HepG2 (cell line): ENCODE data around the gene SULT1C4. TPM values are rescaled to one million over a fixed set of nuclear protein-coding genes. Genes with fewer than 3 reads are reported as not detected.

ENCODE experiments used
- ATAC-seq: fragments of 200-7000 bp; cut with Tn5 transposase; 3 replicates; pipeline ENCODE4 v1.9.1; 2020; ENCODE audit warnings: mild to moderate bottlenecking, moderate library complexity
- BruUV-seq: library from RNA; stranded (reverse); fragments of 400-500 nt; replicated peaks from 2 replicates; lab custom pipeline; 2021; lab: Mats Ljungman, UMichigan
- CTCF ChIA-PET: fragments of 300-600 bp; formaldehyde crosslinking; extraction: SDS; loops from one replicate; lab custom pipeline; 2021; ENCODE audit warnings: low total read pairs, inconsistent platforms, low intra/inter-chr PET ratio; lab: Yijun Ruan, JAX
- POLR2A ChIA-PET: fragments of 350-600 bp; sonication (Branson Sonifier 250); formaldehyde crosslinking; loops from one replicate; lab custom pipeline; 2020; ENCODE audit warnings: antibody characterized with exemption, inconsistent platforms; lab: Yijun Ruan, JAX
- DNase-seq: peaks from one replicate; pipeline ENCODE4 v3.0.0-alpha.2; 2015; ENCODE audit warnings: low spot score
- FAIRE-seq: peaks from 3 replicates; lab custom pipeline; 2011; peaks lifted over from hg19 to GRCh38; lab: Jason Lieb, UNC
- H2AFZ ChIP-seq: one replicate; pipeline ENCODE4 v1.6.1; 2011; ENCODE audit warnings: low read length, inconsistent platforms
- H3K27ac ChIP-seq: fragments of 300-600 bp; 3 replicates; pipeline ENCODE4 v1.8.0; 2011; ENCODE audit warnings: mixed run types, mild to moderate bottlenecking, mixed read lengths, low read length, inconsistent platforms; ENCODE audit not compliant: insufficient read depth; ENCODE audit errors: extremely low read length
- H3K27me3 ChIP-seq, 2 experiments: fragments of 200-600 bp in 1 of 2; 2 replicates in 1 of 2; 3 replicates in 1 of 2; pipeline versions ENCODE4 v1.6.0 to v1.8.0; 2011; ENCODE audit warnings: low read length in 2 of 2, mild to moderate bottlenecking in 2 of 2, moderate library complexity in 2 of 2, inconsistent platforms in 1 of 2; ENCODE audit not compliant: insufficient read depth in 2 of 2, control insufficient read depth in 1 of 2
- H3K36me3 ChIP-seq, 2 experiments: fragments of 200-600 bp in 1 of 2; replicated peaks in 1 of 2; 2 replicates in 1 of 2; 3 replicates in 1 of 2; pipeline versions ENCODE4 v1.5.1 to v1.8.0; 2011; ENCODE audit warnings: low read length in 2 of 2, inconsistent platforms in 1 of 2; ENCODE audit not compliant: insufficient read depth in 2 of 2, control insufficient read depth in 1 of 2
- H3K4me1 ChIP-seq: 2 replicates; pipeline ENCODE4 v1.5.1; 2012; ENCODE audit warnings: low read length, inconsistent platforms; ENCODE audit not compliant: insufficient read depth
- H3K4me2 ChIP-seq: 2 replicates; pipeline ENCODE4 v1.6.0; 2011; ENCODE audit warnings: low read depth, low read length, inconsistent platforms
- H3K4me3 ChIP-seq, 3 experiments: fragments of 200-600 bp in 1 of 3; sonication (generic), shearing (Covaris generic) in 1 of 3; replicated peaks in 1 of 3; 2 replicates each; pipeline ENCODE4 v1.5.1; 2011 to 2016; ENCODE audit warnings: low read length in 3 of 3, inconsistent platforms in 2 of 3, low read depth in 2 of 3, mild to moderate bottlenecking in 2 of 3, control low read depth in 1 of 3, mixed read lengths in 1 of 3; ENCODE audit not compliant: insufficient read depth in 1 of 3
- H3K79me2 ChIP-seq: one replicate; pipeline ENCODE4 v1.6.1; 2011; ENCODE audit warnings: low read length, inconsistent platforms; ENCODE audit not compliant: insufficient read depth
- H3K9ac ChIP-seq: 2 replicates; pipeline ENCODE4 v1.6.0; 2011; ENCODE audit warnings: mild to moderate bottlenecking, low read depth, low read length, inconsistent platforms; ENCODE audit not compliant: insufficient read depth
- H3K9me3 ChIP-seq: 2 replicates; pipeline ENCODE4 v1.5.1; 2012; ENCODE audit warnings: mild to moderate bottlenecking, low read length
- H4K20me1 ChIP-seq: 2 replicates; pipeline ENCODE4 v1.6.0; 2011; ENCODE audit warnings: inconsistent platforms, mild to moderate bottlenecking, low read length, moderate library complexity; ENCODE audit not compliant: insufficient read depth
- ARNT ChIP-seq: fragments of 450-650 bp; IDR thresholded peaks from 2 replicates; pipeline ENCODE4 v1.6.1; 2017
- ARNT2 ChIP-seq: sonication (generic); formaldehyde crosslinking; IDR thresholded peaks from 2 replicates; pipeline ENCODE4 v1.8.0; 2022; ENCODE audit warnings: mild to moderate bottlenecking, low read depth, missing genetic modification reagents, moderate library complexity
- CEBPB ChIP-seq: IDR thresholded peaks from 2 replicates; pipeline ENCODE4 v1.6.1; 2011; ENCODE audit warnings: low read depth, low read length, improper control_type of control experiment, borderline replicate concordance
- EHMT2 ChIP-seq: fragments of 200-600 bp; sonication (generic); IDR thresholded peaks from 2 replicates; pipeline ENCODE4 v1.7.0; 2017; ENCODE audit warnings: antibody characterized with exemption, low read depth, low read length, borderline replicate concordance
- GZF1 ChIP-seq: sonication (generic); formaldehyde crosslinking; IDR thresholded peaks from 2 replicates; pipeline ENCODE4 v1.5.1; 2020; ENCODE audit warnings: mild to moderate bottlenecking, missing genetic modification reagents
- JUND ChIP-seq: sonication (generic); formaldehyde crosslinking; IDR thresholded peaks from 2 replicates; pipeline ENCODE4 v1.8.0; 2022; ENCODE audit warnings: mild to moderate bottlenecking, missing genetic modification reagents
- MTA1 ChIP-seq: sonication (generic); formaldehyde crosslinking; IDR thresholded peaks from 2 replicates; pipeline ENCODE4 v1.4.0; 2020; ENCODE audit warnings: missing genetic modification reagents, mild to moderate bottlenecking, borderline replicate concordance
- ZFP82 ChIP-seq: sonication (generic); formaldehyde crosslinking; IDR thresholded peaks from 2 replicates; pipeline ENCODE4 v1.5.1; 2020; ENCODE audit warnings: mild to moderate bottlenecking, missing genetic modification reagents, borderline replicate concordance
- ZNF10 ChIP-seq: sonication (generic); formaldehyde crosslinking; IDR thresholded peaks from 2 replicates; pipeline ENCODE4 v1.4.0; 2020; ENCODE audit warnings: mild to moderate bottlenecking, low read depth, missing genetic modification reagents, borderline replicate concordance
- ZNF17 ChIP-seq: sonication (generic); formaldehyde crosslinking; IDR thresholded peaks from 2 replicates; pipeline ENCODE4 v1.5.0; 2020; ENCODE audit warnings: mild to moderate bottlenecking, missing genetic modification reagents
- ZNF253 ChIP-seq: sonication (generic); formaldehyde crosslinking; IDR thresholded peaks from 2 replicates; pipeline ENCODE4 v1.8.0; 2022; ENCODE audit warnings: mild to moderate bottlenecking, missing genetic modification reagents, borderline replicate concordance
- ZNF335 ChIP-seq: sonication (generic); formaldehyde crosslinking; IDR thresholded peaks from 2 replicates; pipeline ENCODE4 v1.4.0; 2020; ENCODE audit warnings: missing genetic modification reagents
- ZNF484 ChIP-seq: sonication (generic); formaldehyde crosslinking; IDR thresholded peaks from 2 replicates; pipeline ENCODE4 v1.5.1; 2020; ENCODE audit warnings: mild to moderate bottlenecking, low read depth, missing genetic modification reagents, borderline replicate concordance
- ZNF570 ChIP-seq: sonication (generic); formaldehyde crosslinking; IDR thresholded peaks from 2 replicates; pipeline ENCODE4 v1.4.0; 2020; ENCODE audit warnings: mild to moderate bottlenecking, missing genetic modification reagents, borderline replicate concordance
- ZNF589 ChIP-seq: sonication (generic); formaldehyde crosslinking; conservative IDR thresholded peaks from 2 replicates; pipeline ENCODE4 v1.8.0; 2022; ENCODE audit warnings: mild to moderate bottlenecking, moderate library complexity, missing genetic modification reagents
- ZSCAN29 ChIP-seq: sonication (generic); formaldehyde crosslinking; conservative IDR thresholded peaks from 2 replicates; pipeline ENCODE4 v1.4.0; 2020; ENCODE audit warnings: mild to moderate bottlenecking, missing genetic modification reagents
- WGBS: methylation state at CpG from one replicate; pipeline ENCODE4 v1.1.6; 2017; ENCODE audit warnings: low lambda C conversion rate; 5-methylcytosine and 5-hydroxymethylcytosine counted together
- in situ Hi-C: cut with HindIII; loops from 2 replicates; pipeline ENCODE4 v1.10.0; 2017; ENCODE audit warnings: low pct_unique_long_range_greater_than_20kb; ENCODE audit not compliant: extremely low pct_ligation_motif_present
- intact Hi-C: fragments of 100-400 bp; cut with micrococcal nuclease; formaldehyde crosslinking; loops from one replicate; pipeline ENCODE4 v1.10.0; 2022; ENCODE audit not compliant: unreplicated experiment
- polyA plus RNA-seq, 8 experiments: library from polyadenylated mRNA; depleted of rRNA in 3 of 8; stranded (reverse) in 7 of 8; unstranded in 1 of 8; fragments of >200 nt; fragmentation: Illumina TruSeq in 4 of 8; extraction: Trizol in 4 of 8; gene quantifications; 2 replicates each; pipeline versions ENCODE4 v1.2.1 to v1.2.3, GENCODE V29; 2011 to 2016; ENCODE audit warnings: low read depth in 4 of 8, missing spikeins in 1 of 8, mixed read lengths in 1 of 8; ENCODE audit not compliant: insufficient read depth in 1 of 8
- total RNA-seq, 5 experiments: library from RNA; depleted of rRNA; stranded (reverse); fragments of >200 nt; fragmentation: Illumina TruSeq; extraction: Trizol; gene quantifications; 2 replicates each; pipeline ENCODE4 v1.2.3, GENCODE V29; 2016; ENCODE audit warnings: low read depth in 1 of 5
- TF ChIP-seq, protein P1 (sequence below): sonication (generic); formaldehyde crosslinking; conservative IDR thresholded peaks from 2 replicates; pipeline ENCODE4 v1.5.0; 2020; ENCODE audit warnings: missing genetic modification reagents

SULT1C4 gene
- total and polyA plus RNA-seq, 2 of the 13 experiments (the other 11 are each of a cell fraction or from before 2014, with no cell fraction given) = 1.3 to 8.6 TPM

DNA sequence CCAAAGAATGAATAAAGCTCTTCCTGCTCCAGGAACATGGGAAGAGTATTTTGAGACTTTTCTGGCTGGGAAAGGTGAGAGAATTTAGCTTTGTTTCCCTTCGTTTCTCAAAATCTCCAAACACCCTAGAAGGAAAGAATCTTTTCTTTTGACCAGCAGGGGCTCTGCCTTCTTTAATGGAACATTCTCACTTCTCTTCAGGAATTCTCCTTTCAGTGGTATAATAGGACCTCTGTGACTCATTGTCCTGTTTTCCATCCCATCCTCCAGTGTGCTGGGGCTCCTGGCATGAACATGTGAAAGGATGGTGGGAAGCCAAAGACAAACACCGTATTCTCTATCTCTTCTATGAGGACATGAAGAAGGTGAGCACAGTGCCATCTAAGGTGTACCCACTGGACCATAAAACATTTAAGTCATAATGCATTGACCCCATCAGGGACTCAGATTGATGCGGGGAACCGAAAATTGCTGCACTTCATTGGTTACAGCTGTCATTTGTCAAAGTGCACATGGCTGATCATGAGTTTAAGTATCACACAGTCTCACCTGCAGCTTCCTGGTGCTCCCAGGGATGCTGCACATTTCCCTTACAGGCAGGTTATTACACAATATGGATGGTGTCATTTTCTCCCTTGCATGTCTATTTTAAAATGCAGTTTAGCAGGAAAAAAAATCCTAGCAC is 5.5 kb downstream of the SULT1C4 start:
- Histone ChIP-seq H3K9ac (no peak overlapping the region), H3K27ac (no peak overlapping the region), H3K4me2 (no peak overlapping the region), H3K27me3 (no peaks in the 10 kb centered on the region), H3K4me1 (peaks cover 41% of the 10 kb centered on the region), H3K4me3 (no peak overlapping the region), H2AFZ (no peak overlapping the region), H3K36me3 (peaks cover 0 to 6% of the 10 kb centered on the region in 2 experiments; a peak in 1 of 5 replicates), H3K9me3 (no peaks in the 10 kb centered on the region), H4K20me1 (no peaks in the 10 kb centered on the region), H3K79me2 (no peaks in the 10 kb centered on the region)
- 94% methylated on average over 4 of the region's 4 CpGs for WGBS
- in situ Hi-C loops = no loop called here
- BruUV-seq = no TSS peak
- CTCF ChIA-PET = no interaction called here
- ATAC-seq = no peak
- peak; percentile 25 for DNase-seq
- intact Hi-C loops = no loop called here
- POLR2A ChIA-PET = interaction anchor here (0.9 kb wide), 1 partner anchor 13 kb away, joined by 3 read pairs; no protein-coding TSS in a partner anchor
- no peak for FAIRE-seq
- TF ChIP-seq JUND (CRISPR knock-in tag) (0 out of 2 replicates have a peak, but pooled peaks have one; percentile 24), ZNF253 (CRISPR knock-in tag) (no peak), ZNF484 (CRISPR knock-in tag) (no peak), ZNF10 (CRISPR knock-in tag) (no peak), ZNF589 (CRISPR knock-in tag) (no peak), GZF1 (CRISPR knock-in tag) (no peak), ZNF335 (CRISPR knock-in tag) (no peak), ZSCAN29 (no peak), ZNF17 (CRISPR knock-in tag) (no peak), ZFP82 (CRISPR knock-in tag) (no peak), MTA1 (CRISPR knock-in tag) (no peak), ARNT (no peak), CEBPB (peak; percentile 63), ARNT2 (CRISPR knock-in tag) (no peak), ZNF570 (CRISPR knock-in tag) (no peak), EHMT2 (no peak)
- TF ChIP-seq, protein P1, sequence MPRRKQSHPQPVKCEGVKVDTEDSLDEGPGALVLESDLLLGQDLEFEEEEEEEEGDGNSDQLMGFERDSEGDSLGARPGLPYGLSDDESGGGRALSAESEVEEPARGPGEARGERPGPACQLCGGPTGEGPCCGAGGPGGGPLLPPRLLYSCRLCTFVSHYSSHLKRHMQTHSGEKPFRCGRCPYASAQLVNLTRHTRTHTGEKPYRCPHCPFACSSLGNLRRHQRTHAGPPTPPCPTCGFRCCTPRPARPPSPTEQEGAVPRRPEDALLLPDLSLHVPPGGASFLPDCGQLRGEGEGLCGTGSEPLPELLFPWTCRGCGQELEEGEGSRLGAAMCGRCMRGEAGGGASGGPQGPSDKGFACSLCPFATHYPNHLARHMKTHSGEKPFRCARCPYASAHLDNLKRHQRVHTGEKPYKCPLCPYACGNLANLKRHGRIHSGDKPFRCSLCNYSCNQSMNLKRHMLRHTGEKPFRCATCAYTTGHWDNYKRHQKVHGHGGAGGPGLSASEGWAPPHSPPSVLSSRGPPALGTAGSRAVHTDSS (CRISPR knock-in tag) = no peak
- TF ChIP-seq, all 625 proteins: peak for 2
